PFSK-1 (cell line): ENCODE results near the gene H2BK1.

Experiments used
- POLR2AphosphoS5 ChIP-seq: IDR thresholded peaks from 2 replicates; pipeline ENCODE4 v1.6.1; 2012; ENCODE audit warnings: low read depth, mild to moderate bottlenecking, control low read depth, low read length, moderate library complexity
- REST ChIP-seq, 2 experiments: IDR thresholded peaks; 2 replicates each; pipeline versions ENCODE4 v1.6.1 to v1.8.0; 2011 to 2012; ENCODE audit warnings: low read depth in 2 of 2, low read length in 2 of 2, control low read depth in 1 of 2, inconsistent platforms in 1 of 2, mild to moderate bottlenecking in 1 of 2, moderate library complexity in 1 of 2; ENCODE audit not compliant: insufficient read depth in 1 of 2
- TAF1 ChIP-seq: IDR thresholded peaks from 2 replicates; pipeline ENCODE4 v1.6.1; 2012; ENCODE audit warnings: low read length, control low read depth, borderline replicate concordance; ENCODE audit not compliant: insufficient read depth

GRCh38 chr7:151205730-151206129, 4.6 kb downstream of the H2BK1 start:
- TF ChIP-seq TAF1 = no peak
- TF ChIP-seq POLR2AphosphoS5 = no peak
- TF ChIP-seq REST (IDR thresholded peaks at IDR 0.05; ENCODE audit: insufficient read depth in 1 of 2, low read depth in 2 of 2, low read length in 2 of 2) = no peak
